Thyroid gland (tissue), 4 donors: ENCODE results near the gene CRNKL1.

ENCODE experiments used
- CTCF ChIP-seq, 6 experiments: fragments of 200-600 bp in 3 of 6; fragments of 450-650 bp in 3 of 6; sonication (generic) in 3 of 6; IDR thresholded peaks; one replicate each; pipeline ENCODE4 v1.5.1; 2016 to 2019; ENCODE audit warnings: antibody characterized with exemption in 6 of 6, mild to moderate bottlenecking in 2 of 6, inconsistent platforms in 1 of 6, moderate library complexity in 1 of 6
- POLR2A ChIP-seq, 2 donors: fragments of 450-650 bp; IDR thresholded peaks; one replicate each; pipeline ENCODE4 v1.6.1; 2017; ENCODE audit warnings: antibody characterized with exemption in 2 of 2, mild to moderate bottlenecking in 2 of 2, moderate library complexity in 1 of 2

DNA sequence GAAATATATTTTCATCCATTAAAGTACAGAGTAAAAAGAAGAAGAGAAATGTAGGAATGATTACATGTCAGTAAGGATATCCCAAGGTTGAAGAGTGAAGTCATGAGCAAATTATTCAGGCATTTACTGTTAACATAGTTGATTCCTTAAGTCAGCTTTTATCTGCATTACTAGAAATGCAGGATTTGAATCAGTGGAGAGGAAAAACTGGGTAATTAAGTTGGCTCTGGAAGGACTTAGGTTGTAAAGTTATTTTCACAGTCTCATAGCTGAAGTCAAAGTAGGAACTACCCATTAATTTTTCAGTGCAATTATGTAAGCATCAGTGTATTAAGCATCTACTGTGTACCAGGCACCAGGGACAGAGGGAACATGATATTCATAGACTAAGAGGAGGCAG, 27.3 kb downstream of the CRNKL1 start:
- TF ChIP-seq POLR2A (IDR thresholded peaks at IDR 0.05) = no peak
- TF ChIP-seq CTCF (IDR thresholded peaks at IDR 0.05) = no peak
